ENCODE data around the gene HSPG2. TPM values are rescaled to one million over a fixed set of nuclear protein-coding genes. Genes with fewer than 3 reads are reported as not detected.
"Not testable (repeated sequence)": the region's sequence is repeated elsewhere in the genome, so short reads cannot be mapped to it uniquely, and the experiment has no call there.

HSPG2 gene
- total RNA-seq, 1 donor: 166 TPM

GRCh38 chr1:21955058-21955457, 17.9 kb upstream of the HSPG2 start:
- no peak for DNase-seq (ENCODE audit: low read depth)
- no peak for TF ChIP-seq CTCF (IDR thresholded peaks at IDR 0.05; ENCODE audit: insufficient read depth, low read depth, low read length)

GRCh38 chr1:21952786-21953520, 15.8 kb upstream of the HSPG2 start:
- DNase-seq (ENCODE audit: low read depth): no peak

More at GRCh38 chr1:21955058-21955457, 17.9 kb upstream of the HSPG2 start:
- H3K4me3 ChIP-seq (ENCODE audit: low read depth, low read length): no peak overlapping the region

GRCh38 chr1:21951226-21951870, 14.2 kb upstream of the HSPG2 start:
- no peak overlapping the region for H3K4me3 ChIP-seq (ENCODE audit: low read depth, low read length)
- TF ChIP-seq CTCF (IDR thresholded peaks at IDR 0.05; ENCODE audit: insufficient read depth, low read depth, low read length): no peak
- no peak for DNase-seq (ENCODE audit: low read depth)

More at GRCh38 chr1:21952786-21953520, 15.8 kb upstream of the HSPG2 start:
- TF ChIP-seq CTCF (IDR thresholded peaks at IDR 0.05; ENCODE audit: insufficient read depth, low read depth, low read length): no peak
- no peak overlapping the region for H3K4me3 ChIP-seq (ENCODE audit: low read depth, low read length)

GRCh38 chr1:21950734-21951133, 13.6 kb upstream of the HSPG2 start:
- no peak for TF ChIP-seq CTCF (IDR thresholded peaks at IDR 0.05; ENCODE audit: insufficient read depth, low read depth, low read length)
- no peak overlapping the region for H3K4me3 ChIP-seq (ENCODE audit: low read depth, low read length)
- DNase-seq (ENCODE audit: low read depth): no peak

- DNase-seq (ENCODE audit: low read depth): no peak
- no peak overlapping the region for H3K4me3 ChIP-seq (ENCODE audit: low read depth, low read length)
- TF ChIP-seq CTCF (IDR thresholded peaks at IDR 0.05; ENCODE audit: insufficient read depth, low read depth, low read length): no peak
These were observed 9.9 kb upstream of the HSPG2 start for GRCh38 chr1:21946836-21947587.

GRCh38 chr1:21944733-21945073, 7.6 kb upstream of the HSPG2 start:
- DNase-seq (ENCODE audit: low read depth): no peak
- no peak for TF ChIP-seq CTCF (IDR thresholded peaks at IDR 0.05; ENCODE audit: insufficient read depth, low read depth, low read length)
- no peak overlapping the region for H3K4me3 ChIP-seq (ENCODE audit: low read depth, low read length)

GRCh38 chr1:21942959-21943640, 6.0 kb upstream of the HSPG2 start:
- DNase-seq (ENCODE audit: low read depth): peak; percentile 88
- H3K4me3 ChIP-seq (ENCODE audit: low read depth, low read length): not testable (repeated sequence)

All from fibroblast of villous mesenchyme (primary cell).